Measurements from ENCODE around the gene KCTD21. TPM values are rescaled to one million over a fixed set of nuclear protein-coding genes. Genes with fewer than 3 reads are reported as not detected.

Gene KCTD21
- total RNA-seq, 2 donors from 2014 or later = 7.5 to 9.2 TPM

DNA sequence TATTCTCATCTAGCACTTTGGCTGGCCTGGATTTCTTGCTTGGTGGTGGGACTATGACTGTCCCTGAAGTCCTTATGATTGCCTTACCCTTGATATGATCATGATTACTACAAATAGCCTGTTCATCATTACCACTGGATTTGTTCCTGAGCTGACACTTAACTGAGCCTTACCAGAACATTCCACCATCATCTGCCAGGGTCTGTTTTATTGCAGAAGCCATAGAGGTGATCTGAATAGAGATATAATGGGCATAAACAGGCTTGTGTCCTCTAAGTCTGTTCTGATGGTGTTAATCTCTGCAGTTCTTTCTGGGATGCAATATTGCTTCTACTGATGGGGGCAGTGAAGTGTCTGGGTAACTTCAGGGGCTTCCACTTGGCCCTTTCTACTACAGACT is 36.6 kb downstream of the KCTD21 start:
- H3K27ac ChIP-seq = no peak overlapping the region
- H3K4me3 ChIP-seq = no peak overlapping the region
- intact Hi-C loops (cut with DNase I) = no loop called here
- H3K9me3 ChIP-seq = no peaks in the 10 kb centered on the region
- no peak overlapping the region for H3K9ac ChIP-seq (ENCODE audit: low read depth in 2 of 2, low read length in 2 of 2)
- H3K4me1 ChIP-seq = no peaks in the 10 kb centered on the region
- no peaks in the 10 kb centered on the region for H3K27me3 ChIP-seq
- no peaks in the 10 kb centered on the region for H3K36me3 ChIP-seq
- no peak for DNase-seq
- TF ChIP-seq, protein P1, sequence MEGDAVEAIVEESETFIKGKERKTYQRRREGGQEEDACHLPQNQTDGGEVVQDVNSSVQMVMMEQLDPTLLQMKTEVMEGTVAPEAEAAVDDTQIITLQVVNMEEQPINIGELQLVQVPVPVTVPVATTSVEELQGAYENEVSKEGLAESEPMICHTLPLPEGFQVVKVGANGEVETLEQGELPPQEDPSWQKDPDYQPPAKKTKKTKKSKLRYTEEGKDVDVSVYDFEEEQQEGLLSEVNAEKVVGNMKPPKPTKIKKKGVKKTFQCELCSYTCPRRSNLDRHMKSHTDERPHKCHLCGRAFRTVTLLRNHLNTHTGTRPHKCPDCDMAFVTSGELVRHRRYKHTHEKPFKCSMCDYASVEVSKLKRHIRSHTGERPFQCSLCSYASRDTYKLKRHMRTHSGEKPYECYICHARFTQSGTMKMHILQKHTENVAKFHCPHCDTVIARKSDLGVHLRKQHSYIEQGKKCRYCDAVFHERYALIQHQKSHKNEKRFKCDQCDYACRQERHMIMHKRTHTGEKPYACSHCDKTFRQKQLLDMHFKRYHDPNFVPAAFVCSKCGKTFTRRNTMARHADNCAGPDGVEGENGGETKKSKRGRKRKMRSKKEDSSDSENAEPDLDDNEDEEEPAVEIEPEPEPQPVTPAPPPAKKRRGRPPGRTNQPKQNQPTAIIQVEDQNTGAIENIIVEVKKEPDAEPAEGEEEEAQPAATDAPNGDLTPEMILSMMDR (IDR thresholded peaks at IDR 0.05) = no peak

DNA sequence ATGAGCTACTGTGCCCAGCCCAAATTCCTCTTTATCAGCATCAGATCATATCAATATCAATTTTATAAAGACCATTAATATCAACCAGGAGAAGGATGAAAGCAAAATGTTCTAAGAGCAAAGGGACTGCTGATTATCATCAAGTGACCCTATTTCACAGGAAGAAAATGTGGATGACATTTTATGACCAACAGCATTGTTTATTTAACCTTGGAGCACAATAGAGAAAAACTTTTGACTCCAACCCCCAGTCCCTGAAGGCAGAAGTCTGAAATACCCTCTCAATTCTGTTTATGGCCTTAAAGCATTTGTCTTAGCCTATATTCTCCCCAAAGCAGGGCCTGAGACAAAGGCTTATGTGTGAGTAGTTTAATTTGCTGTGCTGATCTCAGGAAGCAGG is 37.7 kb downstream of the KCTD21 start:
- no peaks in the 10 kb centered on the region for H3K36me3 ChIP-seq
- H3K9me3 ChIP-seq = no peaks in the 10 kb centered on the region
- intact Hi-C loops (cut with DNase I) = no loop called here
- no peak overlapping the region for H3K27ac ChIP-seq
- DNase-seq = no peak
- no peak overlapping the region for H3K4me3 ChIP-seq
- H3K4me1 ChIP-seq = no peaks in the 10 kb centered on the region
- TF ChIP-seq, protein P1 (IDR thresholded peaks at IDR 0.05) = no peak
- H3K27me3 ChIP-seq = no peaks in the 10 kb centered on the region
- no peak overlapping the region for H3K9ac ChIP-seq (ENCODE audit: low read depth in 2 of 2, low read length in 2 of 2)

DNA sequence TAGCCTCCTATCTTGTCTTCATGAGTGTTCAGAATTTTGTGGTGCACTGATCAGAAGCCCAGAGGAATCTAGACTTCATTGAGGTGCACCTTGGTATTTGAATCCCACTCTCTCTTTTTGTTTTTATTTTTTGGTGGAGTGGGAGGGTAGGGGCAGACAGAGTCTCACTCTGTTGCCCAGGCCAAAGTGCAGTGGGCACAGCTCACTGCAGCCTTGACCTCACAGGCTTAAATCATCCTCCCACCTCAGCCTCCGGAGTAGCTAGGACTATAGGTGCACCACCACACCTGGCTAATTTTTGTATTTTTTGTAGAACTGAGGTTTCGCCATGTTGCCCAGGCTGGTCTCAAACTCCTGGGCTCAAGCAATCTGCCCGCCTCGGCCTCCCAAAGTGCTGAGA is 38.1 kb downstream of the KCTD21 start:
- TF ChIP-seq, protein P1 (IDR thresholded peaks at IDR 0.05) = no peak
- DNase-seq = no peak
- no peak overlapping the region for H3K27ac ChIP-seq

DNA sequence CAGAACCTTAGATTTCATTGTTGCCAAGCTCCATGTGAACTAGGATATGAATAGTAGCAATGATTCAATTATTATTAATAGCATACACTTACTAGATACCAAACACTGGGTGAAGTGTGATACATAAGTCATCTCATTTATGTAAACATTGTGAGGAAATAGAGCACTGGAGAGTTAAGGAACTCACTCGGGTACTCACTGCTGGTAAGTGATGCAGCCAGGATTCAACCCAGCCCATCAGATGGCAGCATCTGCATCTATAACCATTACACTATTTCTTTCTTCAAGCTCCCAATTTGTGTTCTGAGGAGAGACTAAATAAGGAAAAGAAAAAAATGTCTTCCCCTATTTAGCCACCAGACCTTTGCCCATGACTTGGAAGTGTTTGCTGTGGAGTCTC is 38.8 kb downstream of the KCTD21 start:
- H3K9ac ChIP-seq (ENCODE audit: low read depth in 2 of 2, low read length in 2 of 2) = no peak overlapping the region
- no peaks in the 10 kb centered on the region for H3K36me3 ChIP-seq
- TF ChIP-seq, protein P1 (IDR thresholded peaks at IDR 0.05) = no peak
- H3K27ac ChIP-seq = no peak overlapping the region
- H3K9me3 ChIP-seq = no peaks in the 10 kb centered on the region
- no peak overlapping the region for H3K4me3 ChIP-seq
- H3K27me3 ChIP-seq = no peaks in the 10 kb centered on the region
- no peaks in the 10 kb centered on the region for H3K4me1 ChIP-seq
- intact Hi-C loops (cut with DNase I) = loop anchor here (5.0 kb wide), 1 partner anchor 273 kb away; no protein-coding TSS in a partner anchor
- no peak for DNase-seq

More for the DNA sequence above, 38.1 kb downstream of the KCTD21 start:
- intact Hi-C loops (cut with DNase I) = no loop called here
- Histone ChIP-seq H3K9me3 (no peaks in the 10 kb centered on the region), H3K9ac (ENCODE audit: low read depth in 2 of 2, low read length in 2 of 2) (no peak overlapping the region), H3K36me3 (no peaks in the 10 kb centered on the region), H3K4me1 (no peaks in the 10 kb centered on the region), H3K27me3 (no peaks in the 10 kb centered on the region), H3K4me3 (no peak overlapping the region)

DNA sequence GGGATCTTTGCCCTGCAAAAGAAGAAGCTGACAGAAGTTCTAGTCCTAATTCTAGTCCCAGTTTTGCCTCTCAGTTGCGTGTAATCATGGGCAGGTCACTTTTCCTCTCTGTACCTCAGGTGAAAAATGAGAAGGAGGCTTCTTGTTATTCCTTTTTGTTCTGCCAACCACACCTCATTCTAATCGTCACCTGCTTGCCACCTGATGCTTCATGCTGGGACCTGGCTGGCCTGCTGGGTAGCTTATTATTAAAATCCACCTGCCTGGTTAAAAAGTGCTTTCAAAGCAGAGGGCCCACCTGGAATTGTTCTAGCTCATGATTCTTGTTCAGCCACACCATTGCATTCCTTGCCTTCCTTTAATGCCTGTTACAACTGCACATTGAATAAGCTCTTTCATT is 40.6 kb downstream of the KCTD21 start:
- no peak for DNase-seq
- no peaks in the 10 kb centered on the region for H3K9me3 ChIP-seq
- no peaks in the 10 kb centered on the region for H3K4me1 ChIP-seq
- H3K9ac ChIP-seq (ENCODE audit: low read depth in 2 of 2, low read length in 2 of 2) = no peak overlapping the region
- intact Hi-C loops (cut with DNase I) = loop anchor here (5.0 kb wide), 1 partner anchor 274 kb away; no protein-coding TSS in a partner anchor
- no peaks in the 10 kb centered on the region for H3K27me3 ChIP-seq
- TF ChIP-seq, protein P1 (IDR thresholded peaks at IDR 0.05) = no peak
- H3K4me3 ChIP-seq = no peak overlapping the region
- H3K36me3 ChIP-seq = no peaks in the 10 kb centered on the region
- no peak overlapping the region for H3K27ac ChIP-seq
